ENCODE measurements around the gene MEF2A.

DNA sequence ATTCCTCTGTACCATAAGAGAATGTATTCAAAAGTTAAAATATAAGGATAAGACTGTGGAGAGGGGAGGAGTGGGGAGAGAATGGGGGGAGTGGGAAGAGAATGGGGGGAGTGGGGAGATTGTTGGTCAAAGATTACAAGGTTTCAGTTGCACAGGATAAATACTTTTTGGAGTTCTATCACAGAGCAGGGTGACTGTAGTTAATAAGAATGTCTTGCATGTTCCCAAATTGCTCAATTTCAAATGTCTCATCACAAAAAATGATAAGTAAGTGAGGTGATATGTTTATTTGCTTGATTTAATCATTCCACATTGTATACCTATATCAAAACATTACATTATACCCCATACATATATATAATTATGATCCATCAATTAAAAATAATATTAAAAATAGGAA, 23.0 kb upstream of the MEF2A start:
- no peak for TF ChIP-seq POLR2A (IDR thresholded peaks at IDR 0.05)
- TF ChIP-seq, protein P1, sequence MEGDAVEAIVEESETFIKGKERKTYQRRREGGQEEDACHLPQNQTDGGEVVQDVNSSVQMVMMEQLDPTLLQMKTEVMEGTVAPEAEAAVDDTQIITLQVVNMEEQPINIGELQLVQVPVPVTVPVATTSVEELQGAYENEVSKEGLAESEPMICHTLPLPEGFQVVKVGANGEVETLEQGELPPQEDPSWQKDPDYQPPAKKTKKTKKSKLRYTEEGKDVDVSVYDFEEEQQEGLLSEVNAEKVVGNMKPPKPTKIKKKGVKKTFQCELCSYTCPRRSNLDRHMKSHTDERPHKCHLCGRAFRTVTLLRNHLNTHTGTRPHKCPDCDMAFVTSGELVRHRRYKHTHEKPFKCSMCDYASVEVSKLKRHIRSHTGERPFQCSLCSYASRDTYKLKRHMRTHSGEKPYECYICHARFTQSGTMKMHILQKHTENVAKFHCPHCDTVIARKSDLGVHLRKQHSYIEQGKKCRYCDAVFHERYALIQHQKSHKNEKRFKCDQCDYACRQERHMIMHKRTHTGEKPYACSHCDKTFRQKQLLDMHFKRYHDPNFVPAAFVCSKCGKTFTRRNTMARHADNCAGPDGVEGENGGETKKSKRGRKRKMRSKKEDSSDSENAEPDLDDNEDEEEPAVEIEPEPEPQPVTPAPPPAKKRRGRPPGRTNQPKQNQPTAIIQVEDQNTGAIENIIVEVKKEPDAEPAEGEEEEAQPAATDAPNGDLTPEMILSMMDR (IDR thresholded peaks at IDR 0.05): no peak

Data from body of pancreas (tissue), 4 donors.